SJCRH30 (cell line): ENCODE results near the gene WBP2. TPM values are rescaled to one million over a fixed set of nuclear protein-coding genes. Genes with fewer than 3 reads are reported as not detected.
"Not testable (repeated sequence)": the region's sequence is repeated elsewhere in the genome, so short reads cannot be mapped to it uniquely, and the experiment has no call there.

ENCODE experiments used
- DNase-seq, 2 experiments: peaks; one replicate each; pipeline ENCODE4 v3.0.0-alpha.2; 2015 to 2020
- H3K27ac ChIP-seq: fragments of 250-450 bp; sonication (Bioruptor Pico); 2 replicates; pipeline ENCODE4 v1.5.1; 2020; ENCODE audit warnings: mild to moderate bottlenecking, moderate library complexity
- H3K27me3 ChIP-seq: fragments of 250-450 bp; sonication (Bioruptor Pico); 2 replicates; pipeline ENCODE4 v1.5.1; 2020; ENCODE audit warnings: mild to moderate bottlenecking, moderate library complexity
- H3K36me3 ChIP-seq: fragments of 250-450 bp; sonication (Bioruptor Pico); 2 replicates; pipeline ENCODE4 v1.5.1; 2020; ENCODE audit warnings: mild to moderate bottlenecking, moderate library complexity
- H3K4me1 ChIP-seq: fragments of 250-450 bp; sonication (Bioruptor Pico); 2 replicates; pipeline ENCODE4 v1.5.1; 2020; ENCODE audit warnings: mild to moderate bottlenecking, moderate library complexity
- H3K4me3 ChIP-seq: fragments of 250-450 bp; sonication (Bioruptor Pico); 2 replicates; pipeline ENCODE4 v1.5.1; 2020; ENCODE audit warnings: mild to moderate bottlenecking, moderate library complexity
- H3K9me3 ChIP-seq: fragments of 250-450 bp; sonication (Bioruptor Pico); replicated peaks from 2 replicates; pipeline ENCODE4 v1.5.1; 2020; ENCODE audit warnings: mild to moderate bottlenecking, moderate library complexity
- total RNA-seq: library from RNA; depleted of rRNA; stranded (reverse); fragments of >200 nt; shearing (Covaris generic); gene quantifications from 2 replicates; pipeline ENCODE4 v1.2.3, GENCODE V29; 2014

WBP2 gene
- total RNA-seq, 1 experiment from 2014 or later = 36.3 TPM

DNA sequence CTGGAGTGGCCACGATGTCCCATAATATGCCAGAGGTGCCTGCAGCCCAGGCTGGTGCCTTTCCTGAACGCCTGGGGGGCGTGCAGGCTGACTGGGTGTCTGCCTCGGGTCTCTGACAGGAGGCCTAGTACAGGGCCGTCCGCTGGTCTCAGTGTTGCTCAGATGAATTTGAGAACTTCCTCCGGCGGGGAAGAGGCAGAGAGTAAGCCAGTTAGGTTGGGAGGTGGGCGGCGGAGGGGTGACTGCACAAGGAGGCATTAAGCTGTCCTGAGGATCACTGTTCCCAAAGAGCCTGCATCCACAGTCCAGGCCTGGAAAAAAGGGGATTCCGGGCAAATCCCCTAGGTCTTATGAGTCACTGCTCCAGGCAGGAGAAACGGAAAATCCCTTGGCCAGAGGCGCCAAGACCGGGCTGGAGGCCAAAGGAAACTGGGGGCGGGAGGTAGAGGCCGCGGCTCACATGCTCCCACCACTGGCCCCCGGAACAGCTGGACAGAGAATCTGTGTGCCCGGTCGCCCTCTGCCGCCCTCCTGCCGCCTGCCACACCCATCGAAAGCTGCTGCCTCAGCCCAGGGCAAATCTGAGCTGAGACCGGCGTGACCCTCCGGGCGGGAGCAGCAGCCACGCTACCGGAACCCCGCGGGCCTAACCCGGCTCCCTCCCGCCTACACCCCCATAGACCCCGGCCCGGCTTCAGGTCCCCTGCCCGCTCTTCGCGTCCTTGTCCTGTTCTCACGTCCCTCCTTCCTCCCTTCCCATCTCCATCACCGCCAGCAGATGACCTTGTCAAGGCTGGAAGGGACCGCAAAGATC, 22.0 kb upstream of the WBP2 start:
- Histone ChIP-seq H3K9me3 (no peaks in the 10 kb centered on the region), H3K4me3 (peak overlapping the region; percentile 55), H3K4me1 (peaks cover 31% of the 10 kb centered on the region), H3K27ac (peak overlapping the region; percentile 66), H3K27me3 (no peaks in the 10 kb centered on the region), H3K36me3 (no peaks in the 10 kb centered on the region)
- peak; percentile 98 for DNase-seq

- Histone ChIP-seq H3K9me3 (no peaks in the 10 kb centered on the region), H3K4me1 (peaks cover 31% of the 10 kb centered on the region), H3K36me3 (no peaks in the 10 kb centered on the region), H3K27ac (peak overlapping the region; percentile 66; the same call in 1 of the 2 replicates), H3K4me3 (peak overlapping the region; percentile 55), H3K27me3 (no peaks in the 10 kb centered on the region)
- peak; percentile 60 to 61 for DNase-seq
Observed at GRCh38 chr17:75876190-75876937, 21.2 kb upstream of the WBP2 start.

DNA sequence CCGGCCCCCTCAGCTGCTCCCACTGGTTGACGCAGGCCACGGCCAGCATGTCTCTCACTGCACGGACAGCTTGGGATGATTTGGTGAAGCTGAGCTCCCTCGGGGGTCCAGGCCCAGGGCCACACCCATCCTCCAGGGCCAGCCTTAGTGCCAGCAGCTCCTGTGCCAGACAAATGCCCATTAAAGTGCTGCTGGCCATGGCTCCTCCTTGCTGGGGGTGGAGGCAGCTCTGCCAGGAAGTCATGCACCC, 20.7 kb upstream of the WBP2 start:
- H3K4me3 ChIP-seq = peak overlapping the region; percentile 55
- H3K4me1 ChIP-seq = peaks cover 31% of the 10 kb centered on the region
- no peak overlapping the region; the same call in 1 of the 2 replicates for H3K27ac ChIP-seq
- no peaks in the 10 kb centered on the region for H3K36me3 ChIP-seq
- H3K9me3 ChIP-seq = no peaks in the 10 kb centered on the region
- H3K27me3 ChIP-seq = no peaks in the 10 kb centered on the region
- DNase-seq = no peak

DNA sequence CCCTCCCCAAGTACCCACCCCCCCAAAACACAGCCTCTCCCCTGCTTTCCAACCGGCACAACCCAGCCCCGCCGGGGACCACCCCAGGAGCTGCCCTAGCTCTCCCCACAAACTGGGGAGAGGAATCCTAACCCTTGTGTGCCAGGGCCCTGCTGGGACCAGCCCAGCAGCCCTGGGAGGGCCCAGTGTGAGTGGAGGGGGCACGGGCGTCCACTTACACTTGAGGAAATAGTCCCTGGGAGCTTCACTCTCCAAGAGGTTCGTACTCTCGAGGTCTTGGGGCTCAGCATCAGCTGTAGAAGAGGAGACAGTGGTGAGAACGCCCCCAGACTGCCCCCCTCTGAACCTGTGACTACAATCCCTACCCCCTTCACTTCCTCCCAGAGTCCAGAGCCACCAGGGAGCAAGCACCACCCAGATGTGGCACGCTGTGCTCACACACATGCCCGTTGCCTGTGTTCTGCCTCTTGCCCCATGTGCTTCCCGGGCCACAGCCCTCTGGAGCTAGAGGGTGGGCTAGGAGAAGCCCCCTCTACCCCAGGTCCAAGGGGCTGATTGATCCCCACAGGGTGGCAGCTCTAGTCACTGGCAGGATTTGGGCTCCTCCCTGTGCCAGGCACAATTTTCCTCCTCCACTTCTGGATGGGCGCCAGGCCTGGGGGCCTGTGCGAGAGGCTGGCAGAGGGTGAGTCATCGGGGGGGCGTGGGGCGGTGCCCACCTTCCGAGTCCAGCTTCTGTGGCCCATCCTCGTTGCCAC, 20.2 kb upstream of the WBP2 start:
- Histone ChIP-seq H3K27me3 (no peaks in the 10 kb centered on the region), H3K9me3 (no peaks in the 10 kb centered on the region), H3K4me3 (no peak overlapping the region; the same call in 1 of the 2 replicates), H3K27ac (no peak overlapping the region; the same call in 1 of the 2 replicates), H3K36me3 (no peaks in the 10 kb centered on the region), H3K4me1 (peaks cover 31% of the 10 kb centered on the region)
- no peak for DNase-seq

DNA sequence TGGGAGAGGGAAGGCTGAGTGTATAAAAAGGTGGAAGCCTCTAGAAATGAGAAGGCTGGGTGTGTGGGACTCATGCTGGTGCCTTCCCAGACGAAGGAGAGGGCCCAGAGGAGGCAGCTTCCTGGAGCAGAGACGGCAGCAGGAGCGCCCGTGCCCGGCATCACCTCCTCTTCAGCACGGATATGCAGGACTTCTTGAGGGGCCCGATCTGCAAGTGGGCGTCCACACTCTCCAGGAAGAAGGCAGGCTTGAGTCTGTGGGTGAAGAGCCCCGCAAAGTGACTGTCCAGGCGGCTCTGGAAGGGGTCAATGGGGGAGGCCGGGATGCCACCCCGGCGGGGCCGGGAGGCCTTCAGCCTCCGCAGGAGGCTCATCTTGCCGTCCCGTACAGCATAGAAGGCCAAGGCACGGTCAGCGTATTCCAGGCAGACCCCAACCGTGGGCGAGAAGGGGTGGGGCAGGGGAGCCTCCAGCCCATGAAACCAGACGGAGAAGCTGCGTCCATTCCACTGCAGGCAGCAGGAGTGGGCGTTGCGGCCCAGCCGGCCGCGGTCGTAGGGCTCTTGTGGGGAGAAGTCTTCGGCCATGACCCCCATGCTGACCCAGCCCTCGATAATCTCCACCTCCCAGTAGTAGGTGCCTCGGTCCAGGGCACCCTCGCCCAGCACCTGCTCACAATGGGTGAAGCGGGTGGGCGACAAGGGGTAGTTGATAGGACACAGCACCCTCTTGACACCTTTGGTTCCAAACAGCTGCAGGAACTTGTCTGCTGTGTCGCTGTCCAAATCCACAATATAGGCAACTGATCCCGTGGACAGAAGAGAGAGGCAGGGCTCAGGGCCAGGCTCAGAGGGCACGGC, 19.4 kb upstream of the WBP2 start:
- no peaks in the 10 kb centered on the region for H3K9me3 ChIP-seq
- H3K4me1 ChIP-seq = peaks cover 37% of the 10 kb centered on the region
- H3K27me3 ChIP-seq = no peaks in the 10 kb centered on the region
- no peak overlapping the region for H3K4me3 ChIP-seq
- H3K27ac ChIP-seq = no peak overlapping the region
- no peaks in the 10 kb centered on the region for H3K36me3 ChIP-seq
- no peak for DNase-seq

GRCh38 chr17:75873587-75874322, 18.6 kb upstream of the WBP2 start:
- Histone ChIP-seq H3K4me1 (peaks cover 42% of the 10 kb centered on the region), H3K27me3 (no peaks in the 10 kb centered on the region), H3K4me3 (no peak overlapping the region), H3K9me3 (no peaks in the 10 kb centered on the region), H3K36me3 (no peaks in the 10 kb centered on the region), H3K27ac (no peak overlapping the region)
- DNase-seq = no peak

DNA sequence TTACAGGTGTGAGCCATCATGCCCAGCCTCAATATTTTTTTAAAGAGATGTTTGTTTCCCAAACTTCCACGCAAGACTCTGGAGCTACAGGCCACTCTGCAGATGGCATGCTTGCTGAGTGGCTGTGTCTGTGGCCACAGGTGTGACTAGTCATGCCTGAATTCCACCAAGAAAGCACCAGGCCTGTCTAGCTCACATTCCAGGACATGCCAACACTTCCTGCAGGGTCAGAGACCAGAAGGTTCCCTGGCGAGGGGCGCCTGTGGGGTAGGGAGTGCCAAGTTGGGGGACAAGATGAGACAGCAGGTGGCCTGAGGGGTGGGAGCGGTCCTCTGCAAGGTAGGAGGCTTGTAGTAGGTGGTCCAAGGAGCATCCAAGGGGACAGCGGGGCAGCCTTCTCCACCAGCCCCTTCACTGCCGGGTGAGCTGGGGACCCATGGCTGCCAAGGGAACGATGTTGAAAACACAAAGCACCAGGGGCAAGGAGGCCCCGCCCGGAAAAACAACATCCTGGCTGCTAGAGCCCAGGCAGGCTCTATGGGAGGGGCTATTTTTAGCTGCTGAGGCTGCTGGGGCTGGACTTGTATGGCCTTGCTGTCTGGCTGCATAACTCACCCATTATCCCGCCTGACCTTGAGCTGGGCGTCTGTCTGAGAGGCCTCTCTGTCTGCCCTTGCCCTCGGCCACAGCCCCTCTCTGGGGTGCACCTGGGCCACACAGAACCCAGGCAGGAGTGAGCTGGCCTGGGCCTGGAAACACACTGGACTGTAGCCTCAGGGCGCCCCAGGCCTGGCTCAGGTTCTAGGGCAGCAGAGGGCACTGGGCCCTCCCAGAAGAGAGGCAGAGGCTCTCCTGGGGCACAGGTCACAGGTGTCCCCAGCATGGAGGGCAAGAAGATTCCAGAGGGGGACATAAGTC, 17.6 kb upstream of the WBP2 start:
- no peaks in the 10 kb centered on the region for H3K36me3 ChIP-seq
- H3K4me1 ChIP-seq = peaks cover 43% of the 10 kb centered on the region
- DNase-seq = peak; percentile 84
- H3K9me3 ChIP-seq = no peaks in the 10 kb centered on the region
- H3K27ac ChIP-seq = peak overlapping the region; percentile 40
- no peaks in the 10 kb centered on the region for H3K27me3 ChIP-seq
- H3K4me3 ChIP-seq = no peak overlapping the region

- Histone ChIP-seq H3K4me1 (peaks cover 28% of the 10 kb centered on the region), H3K27ac (peak overlapping the region; percentile 58)
- not testable (repeated sequence) for H3K27me3 ChIP-seq, H3K4me3 ChIP-seq, DNase-seq, H3K36me3 ChIP-seq, H3K9me3 ChIP-seq
Observed at GRCh38 chr17:75870228-75870627, 15.1 kb upstream of the WBP2 start.

DNA sequence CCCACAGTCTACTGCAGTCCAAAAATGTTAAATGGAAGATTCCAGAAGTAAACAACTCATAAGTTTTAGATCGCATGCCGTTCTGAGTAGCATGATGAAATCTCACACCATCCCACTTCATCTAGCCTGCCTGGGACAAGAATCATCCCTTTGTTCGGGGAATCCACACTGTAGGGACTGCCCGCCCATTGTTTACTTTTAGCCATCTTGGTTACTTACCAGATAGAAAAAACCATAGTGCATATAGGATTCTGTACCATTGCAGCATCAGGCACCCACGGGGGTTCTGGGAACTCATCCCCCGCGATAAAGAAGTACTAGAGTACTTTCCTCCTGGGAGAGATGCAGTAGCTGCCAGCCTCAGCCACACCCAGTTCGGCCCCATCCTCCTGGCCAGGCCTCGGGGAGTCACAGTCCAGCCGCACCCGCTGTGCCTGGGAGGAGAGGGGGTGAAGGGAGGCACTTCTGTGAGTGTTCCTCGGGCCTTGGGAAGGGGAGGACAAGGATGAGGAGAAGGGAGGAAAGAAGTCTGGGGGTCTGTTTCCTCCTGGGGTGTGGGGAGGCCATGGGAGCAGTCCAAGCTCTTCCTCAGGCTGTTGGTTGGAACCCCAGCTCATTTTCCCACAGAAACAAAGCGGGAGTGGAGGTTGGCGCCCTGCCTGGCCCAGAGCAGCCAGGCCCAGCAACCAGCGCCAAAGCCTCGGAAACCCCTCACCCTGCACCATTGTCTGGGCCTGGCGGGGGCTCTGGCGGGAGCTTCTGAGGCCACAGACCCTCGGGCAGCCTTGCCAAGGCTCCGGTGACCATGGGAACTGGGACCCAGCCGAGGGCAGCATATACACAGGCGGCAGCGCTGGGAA, 14.4 kb upstream of the WBP2 start:
- Histone ChIP-seq H3K4me3 (peak overlapping the region; percentile 32), H3K4me1 (peaks cover 34% of the 10 kb centered on the region), H3K9me3 (no peaks in the 10 kb centered on the region), H3K36me3 (no peaks in the 10 kb centered on the region), H3K27me3 (no peaks in the 10 kb centered on the region), H3K27ac (peak overlapping the region; percentile 58)
- peak; percentile 68 to 83 for DNase-seq

DNA sequence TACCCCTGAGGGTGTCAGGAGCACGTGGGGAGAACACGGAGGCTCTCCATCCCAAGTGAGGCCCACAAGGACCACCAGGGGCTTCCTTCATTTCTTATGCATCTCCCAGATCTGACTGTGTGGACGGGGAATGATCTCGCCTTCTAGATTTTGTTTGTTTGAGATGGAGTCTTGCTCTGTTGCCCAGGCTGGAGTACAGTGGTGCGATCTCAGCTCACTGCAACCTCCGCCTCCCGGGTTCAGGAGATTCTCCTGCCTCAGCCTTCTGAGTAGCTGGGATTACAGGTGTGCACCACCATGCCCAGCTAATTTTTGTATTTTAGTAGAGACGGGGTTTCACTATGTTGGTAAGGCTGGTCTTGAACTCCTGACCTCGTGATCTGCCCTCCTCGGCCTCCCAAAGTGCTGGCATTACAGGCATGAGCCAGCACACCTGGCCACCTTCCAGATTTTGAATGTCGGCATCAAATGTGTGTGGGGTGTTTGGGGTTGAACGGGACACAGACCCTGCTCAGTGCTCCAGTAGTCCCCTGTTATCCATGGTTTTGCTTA, 13.7 kb upstream of the WBP2 start:
- Histone ChIP-seq H3K4me3 (peak overlapping the region; percentile 32), H3K4me1 (peaks cover 40% of the 10 kb centered on the region), H3K27ac (peak overlapping the region; percentile 58)
- not testable (repeated sequence) for H3K9me3 ChIP-seq, H3K27me3 ChIP-seq, H3K36me3 ChIP-seq, DNase-seq

- H3K36me3 ChIP-seq, H3K27me3 ChIP-seq, H3K9me3 ChIP-seq, H3K4me3 ChIP-seq, H3K27ac ChIP-seq, DNase-seq: not testable (repeated sequence)
- H3K4me1 ChIP-seq = peaks cover 44% of the 10 kb centered on the region
Observed at GRCh38 chr17:75865404-75866188, 10.5 kb upstream of the WBP2 start.
